Measurements from ENCODE around the gene CLCNKB. TPM values are rescaled to one million over a fixed set of nuclear protein-coding genes. Genes with fewer than 3 reads are reported as not detected.

Gene CLCNKB
- total and polyA plus RNA-seq, 2 of the 13 experiments (the other 11 are each of a cell fraction or from before 2014, with no cell fraction given), result 0.04 TPM; not detected in 1

DNA sequence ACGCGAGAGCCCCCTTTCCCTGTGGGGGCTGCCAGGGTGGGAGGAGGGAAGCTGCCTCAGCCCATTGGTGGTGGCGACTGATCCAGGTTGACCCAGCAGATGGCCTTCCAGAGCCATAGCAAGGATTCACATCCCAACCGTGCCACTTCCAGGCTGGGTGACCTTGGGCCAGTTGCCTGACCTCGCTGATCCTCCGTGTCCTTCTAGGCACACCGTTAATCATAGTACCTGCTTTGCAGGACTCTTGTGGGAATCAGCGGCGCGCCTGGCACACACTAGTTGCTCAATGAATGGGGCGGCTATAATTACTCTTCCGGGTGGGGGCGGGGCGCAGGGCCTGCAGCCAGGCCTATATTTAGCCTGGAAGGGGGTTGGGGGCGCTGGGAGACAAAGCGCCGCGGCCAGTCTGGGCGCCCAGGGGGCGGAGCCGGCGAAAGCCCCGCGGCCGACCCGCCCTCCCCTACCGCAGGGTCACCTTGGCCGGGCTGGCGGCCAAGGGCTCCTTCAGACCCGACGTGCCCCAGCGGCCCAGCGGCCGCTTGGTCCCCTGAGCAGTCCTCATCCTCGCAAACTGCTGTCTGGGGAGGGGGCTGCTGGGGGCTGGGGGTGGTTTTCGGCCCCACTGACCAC lies 30.9 kb upstream of the CLCNKB start (continued):
- TF ChIP-seq THAP11 (CRISPR knock-in tag; IDR thresholded peaks at IDR 0.05) (no peak), RELA (CRISPR knock-in tag; IDR thresholded peaks at IDR 0.05) (no peak), MEF2D (CRISPR knock-in tag; IDR thresholded peaks at IDR 0.05) (peak; percentile 98), SKI (IDR thresholded peaks at IDR 0.05; ENCODE audit: partially characterized antibody) (peak; percentile 38), MTF1 (CRISPR knock-in tag; IDR thresholded peaks at IDR 0.05) (no peak), ZFP36 (IDR thresholded peaks at IDR 0.05; ENCODE audit: borderline replicate concordance, low read depth, low read length, partially characterized antibody) (peak; percentile 22), ZNF138 (CRISPR knock-in tag; IDR thresholded peaks at IDR 0.05; ENCODE audit: low read depth) (no peak), CEBPB (IDR thresholded peaks at IDR 0.05; ENCODE audit: borderline replicate concordance, low read depth, low read length) (peak; percentile 54; the same call in 1 of the 2 replicates), ETV5 (CRISPR knock-in tag; IDR thresholded peaks at IDR 0.05; ENCODE audit: borderline replicate concordance) (peak; percentile 9; the same call in 1 of the 2 replicates), ZFX (CRISPR knock-in tag; IDR thresholded peaks at IDR 0.05; ENCODE audit: low read depth) (peak; percentile 73; the same call in 1 of the 2 replicates), LCORL (IDR thresholded peaks at IDR 0.05) (no peak), LCORL (CRISPR knock-in tag; IDR thresholded peaks at IDR 0.05) (peak; percentile 56), NCOR1 (IDR thresholded peaks at IDR 0.05; ENCODE audit: borderline replicate concordance, low read length) (peak; percentile 45; the same call in 1 of the 2 replicates), NFKBIZ (CRISPR knock-in tag; IDR thresholded peaks at IDR 0.05) (0 out of 2 replicates have a peak, but pooled peaks have one; percentile 55), CHD4 (IDR thresholded peaks at IDR 0.05; ENCODE audit: borderline replicate concordance, low read length) (no peak), RXRA (CRISPR knock-in tag; IDR thresholded peaks at IDR 0.05) (peak; percentile 70; the same call in 1 of the 2 replicates), ZNF468 (CRISPR knock-in tag; IDR thresholded peaks at IDR 0.05) (0 out of 2 replicates have a peak, but pooled peaks have one; percentile 42), IRF2 (CRISPR knock-in tag; IDR thresholded peaks at IDR 0.05) (peak; percentile 22; the same call in 1 of the 2 replicates), NCOA1 (CRISPR knock-in tag; IDR thresholded peaks at IDR 0.05) (no peak), ELF4 (CRISPR knock-in tag; IDR thresholded peaks at IDR 0.05; ENCODE audit: borderline replicate concordance) (peak; percentile 42; the same call in 1 of the 2 replicates), PHF21A (CRISPR knock-in tag; IDR thresholded peaks at IDR 0.05) (peak; percentile 64), ZNF782 (CRISPR knock-in tag; IDR thresholded peaks at IDR 0.05; ENCODE audit: borderline replicate concordance) (no peak), HOXA3 (CRISPR knock-in tag; IDR thresholded peaks at IDR 0.05) (peak; percentile 62; the same call in 1 of the 2 replicates)
- TF ChIP-seq, protein P1, sequence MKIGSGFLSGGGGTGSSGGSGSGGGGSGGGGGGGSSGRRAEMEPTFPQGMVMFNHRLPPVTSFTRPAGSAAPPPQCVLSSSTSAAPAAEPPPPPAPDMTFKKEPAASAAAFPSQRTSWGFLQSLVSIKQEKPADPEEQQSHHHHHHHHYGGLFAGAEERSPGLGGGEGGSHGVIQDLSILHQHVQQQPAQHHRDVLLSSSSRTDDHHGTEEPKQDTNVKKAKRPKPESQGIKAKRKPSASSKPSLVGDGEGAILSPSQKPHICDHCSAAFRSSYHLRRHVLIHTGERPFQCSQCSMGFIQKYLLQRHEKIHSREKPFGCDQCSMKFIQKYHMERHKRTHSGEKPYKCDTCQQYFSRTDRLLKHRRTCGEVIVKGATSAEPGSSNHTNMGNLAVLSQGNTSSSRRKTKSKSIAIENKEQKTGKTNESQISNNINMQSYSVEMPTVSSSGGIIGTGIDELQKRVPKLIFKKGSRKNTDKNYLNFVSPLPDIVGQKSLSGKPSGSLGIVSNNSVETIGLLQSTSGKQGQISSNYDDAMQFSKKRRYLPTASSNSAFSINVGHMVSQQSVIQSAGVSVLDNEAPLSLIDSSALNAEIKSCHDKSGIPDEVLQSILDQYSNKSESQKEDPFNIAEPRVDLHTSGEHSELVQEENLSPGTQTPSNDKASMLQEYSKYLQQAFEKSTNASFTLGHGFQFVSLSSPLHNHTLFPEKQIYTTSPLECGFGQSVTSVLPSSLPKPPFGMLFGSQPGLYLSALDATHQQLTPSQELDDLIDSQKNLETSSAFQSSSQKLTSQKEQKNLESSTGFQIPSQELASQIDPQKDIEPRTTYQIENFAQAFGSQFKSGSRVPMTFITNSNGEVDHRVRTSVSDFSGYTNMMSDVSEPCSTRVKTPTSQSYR (CRISPR knock-in tag; IDR thresholded peaks at IDR 0.05; ENCODE audit: borderline replicate concordance), result peak; percentile 88
- TF ChIP-seq, protein P2, sequence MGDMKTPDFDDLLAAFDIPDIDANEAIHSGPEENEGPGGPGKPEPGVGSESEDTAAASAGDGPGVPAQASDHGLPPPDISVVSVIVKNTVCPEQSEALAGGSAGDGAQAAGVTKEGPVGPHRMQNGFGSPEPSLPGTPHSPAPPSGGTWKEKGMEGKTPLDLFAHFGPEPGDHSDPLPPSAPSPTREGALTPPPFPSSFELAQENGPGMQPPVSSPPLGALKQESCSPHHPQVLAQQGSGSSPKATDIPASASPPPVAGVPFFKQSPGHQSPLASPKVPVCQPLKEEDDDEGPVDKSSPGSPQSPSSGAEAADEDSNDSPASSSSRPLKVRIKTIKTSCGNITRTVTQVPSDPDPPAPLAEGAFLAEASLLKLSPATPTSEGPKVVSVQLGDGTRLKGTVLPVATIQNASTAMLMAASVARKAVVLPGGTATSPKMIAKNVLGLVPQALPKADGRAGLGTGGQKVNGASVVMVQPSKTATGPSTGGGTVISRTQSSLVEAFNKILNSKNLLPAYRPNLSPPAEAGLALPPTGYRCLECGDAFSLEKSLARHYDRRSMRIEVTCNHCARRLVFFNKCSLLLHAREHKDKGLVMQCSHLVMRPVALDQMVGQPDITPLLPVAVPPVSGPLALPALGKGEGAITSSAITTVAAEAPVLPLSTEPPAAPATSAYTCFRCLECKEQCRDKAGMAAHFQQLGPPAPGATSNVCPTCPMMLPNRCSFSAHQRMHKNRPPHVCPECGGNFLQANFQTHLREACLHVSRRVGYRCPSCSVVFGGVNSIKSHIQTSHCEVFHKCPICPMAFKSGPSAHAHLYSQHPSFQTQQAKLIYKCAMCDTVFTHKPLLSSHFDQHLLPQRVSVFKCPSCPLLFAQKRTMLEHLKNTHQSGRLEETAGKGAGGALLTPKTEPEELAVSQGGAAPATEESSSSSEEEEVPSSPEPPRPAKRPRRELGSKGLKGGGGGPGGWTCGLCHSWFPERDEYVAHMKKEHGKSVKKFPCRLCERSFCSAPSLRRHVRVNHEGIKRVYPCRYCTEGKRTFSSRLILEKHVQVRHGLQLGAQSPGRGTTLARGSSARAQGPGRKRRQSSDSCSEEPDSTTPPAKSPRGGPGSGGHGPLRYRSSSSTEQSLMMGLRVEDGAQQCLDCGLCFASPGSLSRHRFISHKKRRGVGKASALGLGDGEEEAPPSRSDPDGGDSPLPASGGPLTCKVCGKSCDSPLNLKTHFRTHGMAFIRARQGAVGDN (CRISPR knock-in tag; IDR thresholded peaks at IDR 0.05), result peak; percentile 61

Data from HepG2 (cell line).